HepG2 (cell line): ENCODE measurements around the gene SOX12. TPM values are rescaled to one million over a fixed set of nuclear protein-coding genes. Genes with fewer than 3 reads are reported as not detected.

Experiments used
- MAFF ChIP-seq: IDR thresholded peaks from 2 replicates; pipeline ENCODE4 v1.6.1; 2011; ENCODE audit warnings: low read depth, low read length, improper control_type of control experiment
- NKX3-1 ChIP-seq: sonication (generic); formaldehyde crosslinking; IDR thresholded peaks from 2 replicates; pipeline ENCODE4 v1.5.0; 2020; ENCODE audit warnings: missing genetic modification reagents
- ONECUT2 ChIP-seq: sonication (generic); formaldehyde crosslinking; IDR thresholded peaks from 2 replicates; pipeline ENCODE4 v1.4.0; 2020; ENCODE audit warnings: missing genetic modification reagents
- PATZ1 ChIP-seq: sonication (generic); formaldehyde crosslinking; IDR thresholded peaks from 2 replicates; pipeline ENCODE4 v1.4.0; 2020; ENCODE audit warnings: missing genetic modification reagents
- PHF21A ChIP-seq: sonication (generic); formaldehyde crosslinking; IDR thresholded peaks from 2 replicates; pipeline ENCODE4 v1.5.0; 2020; ENCODE audit warnings: mild to moderate bottlenecking, missing genetic modification reagents
- RAD21 ChIP-seq: fragments of 450-650 bp; formaldehyde crosslinking; IDR thresholded peaks from 2 replicates; pipeline ENCODE4 v1.5.0; 2020; ENCODE audit warnings: mild to moderate bottlenecking
- TRAFD1 ChIP-seq: sonication (generic); formaldehyde crosslinking; IDR thresholded peaks from 2 replicates; pipeline ENCODE4 v1.5.1; 2020; ENCODE audit warnings: missing genetic modification reagents, mild to moderate bottlenecking, borderline replicate concordance
- ZBTB39 ChIP-seq: sonication (generic); formaldehyde crosslinking; IDR thresholded peaks from 2 replicates; pipeline ENCODE4 v1.5.0; 2020; ENCODE audit warnings: missing genetic modification reagents
- ZBTB40 ChIP-seq, 2 experiments: fragments of 450-650 bp in 1 of 2; sonication (generic) in 1 of 2; formaldehyde crosslinking in 1 of 2; IDR thresholded peaks; 2 replicates each; pipeline versions ENCODE4 v1.6.1 to v1.8.0; 2016 to 2022; ENCODE audit warnings: antibody characterized with exemption in 1 of 2, mild to moderate bottlenecking in 1 of 2, missing genetic modification reagents in 1 of 2
- ZBTB8A ChIP-seq: sonication (generic); formaldehyde crosslinking; IDR thresholded peaks from 2 replicates; pipeline ENCODE4 v1.4.0; 2020; ENCODE audit warnings: mild to moderate bottlenecking, low read depth, missing genetic modification reagents, borderline replicate concordance
- ZFYVE20 ChIP-seq: sonication (generic); formaldehyde crosslinking; IDR thresholded peaks from 2 replicates; pipeline ENCODE4 v1.8.0; 2023; ENCODE audit warnings: low read depth, mild to moderate bottlenecking, moderate library complexity, missing genetic modification reagents, borderline replicate concordance
- ZNF3 ChIP-seq: IDR thresholded peaks from 2 replicates; pipeline ENCODE4 v1.7.0; 2017; ENCODE audit warnings: inconsistent platforms
- ZNF326 ChIP-seq: sonication (generic); formaldehyde crosslinking; IDR thresholded peaks from 2 replicates; pipeline ENCODE4 v1.4.0; 2020; ENCODE audit warnings: missing genetic modification reagents, borderline replicate concordance
- polyA plus RNA-seq, 8 experiments: library from polyadenylated mRNA; depleted of rRNA in 3 of 8; stranded (reverse) in 7 of 8; unstranded in 1 of 8; fragments of >200 nt; fragmentation: Illumina TruSeq in 4 of 8; extraction: Trizol in 4 of 8; gene quantifications; 2 replicates each; pipeline versions ENCODE4 v1.2.1 to v1.2.3, GENCODE V29; 2011 to 2016; ENCODE audit warnings: low read depth in 4 of 8, missing spikeins in 1 of 8, mixed read lengths in 1 of 8; ENCODE audit not compliant: insufficient read depth in 1 of 8
- total RNA-seq, 5 experiments: library from RNA; depleted of rRNA; stranded (reverse); fragments of >200 nt; fragmentation: Illumina TruSeq; extraction: Trizol; gene quantifications; 2 replicates each; pipeline ENCODE4 v1.2.3, GENCODE V29; 2016; ENCODE audit warnings: low read depth in 1 of 5

Gene SOX12
- total and polyA plus RNA-seq, 2 of the 13 experiments (the other 11 are each of a cell fraction or from before 2014, with no cell fraction given), result 10.0 to 18.7 TPM

DNA sequence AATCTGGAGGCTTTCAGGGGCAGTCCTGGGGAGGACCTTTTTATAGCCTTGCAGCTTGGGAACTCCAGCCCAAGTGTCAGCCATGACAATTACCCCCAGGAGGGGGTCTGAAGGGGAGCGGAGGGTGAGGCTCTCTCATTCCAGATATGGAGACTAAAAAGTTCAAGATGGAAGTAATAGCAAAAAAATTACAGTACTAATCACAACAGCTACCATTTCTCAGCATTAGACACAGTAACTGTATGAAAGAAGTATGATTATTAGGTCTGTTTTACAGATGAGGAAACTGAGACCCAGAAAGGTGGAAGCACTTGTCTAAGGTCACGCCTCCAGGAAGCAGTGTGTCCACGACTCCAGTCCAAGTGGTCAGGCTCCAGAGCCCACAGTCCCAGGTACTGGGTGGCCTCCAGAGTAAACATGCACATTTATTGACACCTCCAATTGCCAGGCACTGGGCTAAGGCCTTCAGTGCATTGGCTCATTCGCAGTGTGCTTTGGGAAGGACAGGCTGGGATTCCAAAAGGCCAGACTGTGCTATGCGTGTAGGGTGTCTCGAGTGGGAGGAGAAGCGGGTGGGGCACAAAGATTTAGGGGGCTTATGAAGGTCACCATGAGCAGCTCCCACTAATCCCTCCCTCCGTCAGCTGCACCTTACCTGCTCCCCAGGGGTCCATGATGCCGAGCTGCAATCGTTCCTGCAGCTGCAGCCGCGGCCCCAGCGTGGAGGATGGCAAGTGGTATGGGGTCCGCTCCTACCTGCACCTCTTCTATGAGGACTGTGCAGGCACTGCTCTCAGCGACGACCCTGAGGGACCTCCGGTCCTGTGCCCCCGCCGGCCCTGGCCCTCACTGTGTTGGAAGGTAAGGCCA lies 23.9 kb downstream of the SOX12 start (continued):
- TF ChIP-seq PATZ1 (CRISPR knock-in tag) (peak; percentile 81), ZFYVE20 (CRISPR knock-in tag) (no peak), ZBTB39 (CRISPR knock-in tag) (no peak), PHF21A (CRISPR knock-in tag) (no peak; the same call in 1 of the 2 replicates), RAD21 (no peak), ONECUT2 (CRISPR knock-in tag) (peak; percentile 34; the same call in 1 of the 2 replicates), TRAFD1 (CRISPR knock-in tag) (no peak), ZBTB40 (IDR thresholded peaks at IDR 0.05) (no peak), ZBTB40 (CRISPR knock-in tag; IDR thresholded peaks at IDR 0.05) (peak; percentile 80), ZNF3 (CRISPR knock-in tag) (no peak), ZBTB8A (CRISPR knock-in tag) (no peak), MAFF (no peak), ZNF326 (CRISPR knock-in tag) (0 out of 2 replicates have a peak, but pooled peaks have one; percentile 34), NKX3-1 (CRISPR knock-in tag) (no peak)
